ENCODE data around the gene MAEA.

The MAEA gene

GRCh38 chr4:1373892-1374705 is 84.4 kb downstream of the MAEA start:
- H3K9me3 ChIP-seq (ENCODE audit: insufficient read depth, low read length): no peaks in the 10 kb centered on the region
- H3K27me3 ChIP-seq (ENCODE audit: low read length): no peaks in the 10 kb centered on the region
- H4K20me1 ChIP-seq (ENCODE audit: low read depth, low read length): no peaks in the 10 kb centered on the region
- no peak overlapping the region for H3K9ac ChIP-seq (ENCODE audit: low read length)
- no peak overlapping the region for H3K4me2 ChIP-seq (ENCODE audit: low read depth, low read length, poor library complexity, severe bottlenecking)
- no peak overlapping the region for H2AFZ ChIP-seq (ENCODE audit: low read depth, low read length, severe bottlenecking)
- H3F3A ChIP-seq (ENCODE audit: insufficient read depth): no peaks in the 10 kb centered on the region
- H3K79me2 ChIP-seq (ENCODE audit: insufficient read depth, low read length): no peaks in the 10 kb centered on the region
- TF ChIP-seq CTCF (IDR thresholded peaks at IDR 0.05; ENCODE audit: insufficient read depth, low read length, poor library complexity, severe bottlenecking): no peak
- no peak for TF ChIP-seq EZH2phosphoT487 (conservative IDR thresholded peaks at IDR 0.05; ENCODE audit: low read length)
- H3K27ac ChIP-seq (ENCODE audit: low read depth, low read length): no peak overlapping the region
- no peaks in the 10 kb centered on the region for H3K9me2 ChIP-seq (replicated peaks; ENCODE audit: insufficient read depth, low read length)
- H3K4me3 ChIP-seq (ENCODE audit: insufficient read depth, low read length, poor library complexity, severe bottlenecking): no peak overlapping the region
- no peaks in the 10 kb centered on the region for H3K36me3 ChIP-seq (ENCODE audit: low read length)

GRCh38 chr4:1374706-1375045 is 85.0 kb downstream of the MAEA start:
- no peak overlapping the region for H3K4me2 ChIP-seq (ENCODE audit: low read depth, low read length, poor library complexity, severe bottlenecking)
- H3K4me3 ChIP-seq (ENCODE audit: insufficient read depth, low read length, poor library complexity, severe bottlenecking): no peak overlapping the region
- no peaks in the 10 kb centered on the region for H3K27me3 ChIP-seq (ENCODE audit: low read length)
- no peaks in the 10 kb centered on the region for H4K20me1 ChIP-seq (ENCODE audit: low read depth, low read length)
- no peaks in the 10 kb centered on the region for H3K79me2 ChIP-seq (ENCODE audit: insufficient read depth, low read length)
- H3K9ac ChIP-seq (ENCODE audit: low read length): no peak overlapping the region
- no peaks in the 10 kb centered on the region for H3K9me3 ChIP-seq (ENCODE audit: insufficient read depth, low read length)
- no peak overlapping the region for H2AFZ ChIP-seq (ENCODE audit: low read depth, low read length, severe bottlenecking)
- H3K27ac ChIP-seq (ENCODE audit: low read depth, low read length): no peak overlapping the region
- no peaks in the 10 kb centered on the region for H3K9me2 ChIP-seq (replicated peaks; ENCODE audit: insufficient read depth, low read length)
- TF ChIP-seq CTCF (IDR thresholded peaks at IDR 0.05; ENCODE audit: insufficient read depth, low read length, poor library complexity, severe bottlenecking): no peak
- no peak for TF ChIP-seq EZH2phosphoT487 (conservative IDR thresholded peaks at IDR 0.05; ENCODE audit: low read length)
- no peaks in the 10 kb centered on the region for H3K36me3 ChIP-seq (ENCODE audit: low read length)
- no peaks in the 10 kb centered on the region for H3F3A ChIP-seq (ENCODE audit: insufficient read depth)

- H3K79me2 ChIP-seq (ENCODE audit: insufficient read depth, low read length): no peaks in the 10 kb centered on the region
- no peak overlapping the region for H3K4me2 ChIP-seq (ENCODE audit: low read depth, low read length, poor library complexity, severe bottlenecking)
Measured at GRCh38 chr4:1375051-1375721, 85.5 kb downstream of the MAEA start.

More at GRCh38 chr4:1375051-1375721, 85.5 kb downstream of the MAEA start:
- no peaks in the 10 kb centered on the region for H3K9me2 ChIP-seq (replicated peaks; ENCODE audit: insufficient read depth, low read length)
- H3K9me3 ChIP-seq (ENCODE audit: insufficient read depth, low read length): no peaks in the 10 kb centered on the region
- H3K36me3 ChIP-seq (ENCODE audit: low read length): no peaks in the 10 kb centered on the region
- no peak for TF ChIP-seq EZH2phosphoT487 (conservative IDR thresholded peaks at IDR 0.05; ENCODE audit: low read length)
- TF ChIP-seq CTCF (IDR thresholded peaks at IDR 0.05; ENCODE audit: insufficient read depth, low read length, poor library complexity, severe bottlenecking): no peak
- H3K9ac ChIP-seq (ENCODE audit: low read length): no peak overlapping the region
- no peaks in the 10 kb centered on the region for H3F3A ChIP-seq (ENCODE audit: insufficient read depth)
- no peaks in the 10 kb centered on the region for H4K20me1 ChIP-seq (ENCODE audit: low read depth, low read length)
- H3K27ac ChIP-seq (ENCODE audit: low read depth, low read length): no peak overlapping the region
- no peak overlapping the region for H2AFZ ChIP-seq (ENCODE audit: low read depth, low read length, severe bottlenecking)
- H3K4me3 ChIP-seq (ENCODE audit: insufficient read depth, low read length, poor library complexity, severe bottlenecking): no peak overlapping the region
- H3K27me3 ChIP-seq (ENCODE audit: low read length): no peaks in the 10 kb centered on the region
